Measurements from ENCODE around the gene PLPPR1.
"Not testable (repeated sequence)": the region's sequence is repeated elsewhere in the genome, so short reads cannot be mapped to it uniquely, and the experiment has no call there.

Gene PLPPR1

DNA sequence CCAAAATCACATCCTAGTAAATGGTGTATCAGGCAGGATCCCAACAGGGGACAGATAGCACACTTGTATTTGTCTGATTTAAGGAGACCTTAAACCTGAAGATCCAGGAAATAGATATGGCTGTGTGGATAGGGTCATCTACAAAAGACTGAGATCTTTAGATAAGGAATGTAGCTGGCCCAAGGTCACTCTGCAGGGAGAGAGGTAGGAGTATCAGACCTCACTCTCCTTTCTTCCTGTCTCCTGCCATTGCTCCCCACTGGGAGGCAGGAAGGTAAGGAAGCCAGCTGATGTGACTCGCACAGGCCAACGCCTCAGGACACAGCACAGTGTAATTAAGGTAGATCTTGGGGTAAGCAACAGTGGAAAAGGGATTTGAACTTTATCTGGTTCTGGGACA lies 85.8 kb downstream of the PLPPR1 start:
- Histone ChIP-seq H3K27ac (ENCODE audit: insufficient read depth, low read length, poor library complexity, severe bottlenecking) (no peak overlapping the region), H3K27me3 (replicated peaks; ENCODE audit: control insufficient read depth, insufficient read depth, low read length, poor library complexity, severe bottlenecking) (no peaks in the 10 kb centered on the region), H3K4me1 (ENCODE audit: control insufficient read depth, insufficient read depth, low read length, poor library complexity, severe bottlenecking) (no peaks in the 10 kb centered on the region), H3K9me3 (ENCODE audit: control insufficient read depth, low read length) (no peaks in the 10 kb centered on the region), H3K36me3 (ENCODE audit: control insufficient read depth, insufficient read depth, low read length) (no peaks in the 10 kb centered on the region), H3K4me3 (ENCODE audit: insufficient read depth, low read depth, low read length, poor library complexity, severe bottlenecking) (no peak overlapping the region)
- DNase-seq, result no peak

DNA sequence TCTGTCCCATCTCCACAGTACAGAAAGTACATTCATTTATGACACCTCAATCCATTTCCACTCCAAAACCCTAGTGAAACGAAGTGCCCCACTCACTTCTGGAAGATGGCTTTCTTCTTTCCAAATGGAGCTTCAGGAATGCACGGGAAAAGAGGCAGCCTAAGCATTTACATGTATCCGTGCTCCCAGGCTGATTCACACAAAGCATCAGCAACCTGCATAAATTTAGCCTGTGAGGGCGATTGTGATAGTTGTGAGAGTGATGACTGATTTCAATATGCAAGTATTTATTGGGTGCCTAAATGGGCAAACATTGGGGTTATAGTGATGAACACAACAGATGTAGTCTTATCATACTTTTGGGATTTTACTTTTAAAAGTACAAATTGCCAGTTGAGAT lies 86.6 kb downstream of the PLPPR1 start:
- DNase-seq, result no peak
- Histone ChIP-seq H3K4me1 (ENCODE audit: control insufficient read depth, insufficient read depth, low read length, poor library complexity, severe bottlenecking) (no peaks in the 10 kb centered on the region), H3K9me3 (ENCODE audit: control insufficient read depth, low read length) (no peaks in the 10 kb centered on the region)

DNA sequence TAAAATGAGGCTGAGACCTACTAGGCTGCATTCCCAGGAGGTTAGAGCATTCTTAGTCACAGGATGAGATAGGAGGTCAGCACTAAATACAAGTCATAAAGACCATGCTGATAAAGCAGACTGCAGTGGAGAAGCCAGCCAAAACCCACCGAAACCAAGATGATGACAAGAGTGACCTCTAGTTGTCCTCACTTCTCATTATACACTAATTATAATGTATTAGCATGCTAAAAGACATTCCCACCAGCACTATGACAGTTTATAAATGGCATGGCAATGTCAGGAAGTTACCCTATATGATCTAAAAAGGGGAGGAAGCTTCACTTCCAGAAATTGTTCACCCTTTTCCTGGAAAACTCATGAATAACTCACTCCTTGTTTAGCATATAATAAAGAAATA lies 88.6 kb downstream of the PLPPR1 start:
- no peaks in the 10 kb centered on the region for H3K27me3 ChIP-seq (replicated peaks; ENCODE audit: control insufficient read depth, insufficient read depth, low read length, poor library complexity, severe bottlenecking)
- no peaks in the 10 kb centered on the region for H3K9me3 ChIP-seq (ENCODE audit: control insufficient read depth, low read length)
- H3K4me3 ChIP-seq (ENCODE audit: insufficient read depth, low read depth, low read length, poor library complexity, severe bottlenecking), result no peak overlapping the region
- DNase-seq, result no peak
- H3K4me1 ChIP-seq (ENCODE audit: control insufficient read depth, insufficient read depth, low read length, poor library complexity, severe bottlenecking), result no peaks in the 10 kb centered on the region
- H3K27ac ChIP-seq (ENCODE audit: insufficient read depth, low read length, poor library complexity, severe bottlenecking), result no peak overlapping the region
- H3K36me3 ChIP-seq (ENCODE audit: control insufficient read depth, insufficient read depth, low read length), result no peaks in the 10 kb centered on the region

More for the DNA sequence above, 86.6 kb downstream of the PLPPR1 start:
- Histone ChIP-seq H3K27me3 (replicated peaks; ENCODE audit: control insufficient read depth, insufficient read depth, low read length, poor library complexity, severe bottlenecking) (no peaks in the 10 kb centered on the region), H3K27ac (ENCODE audit: insufficient read depth, low read length, poor library complexity, severe bottlenecking) (no peak overlapping the region), H3K36me3 (ENCODE audit: control insufficient read depth, insufficient read depth, low read length) (no peaks in the 10 kb centered on the region), H3K4me3 (ENCODE audit: insufficient read depth, low read depth, low read length, poor library complexity, severe bottlenecking) (no peak overlapping the region)

DNA sequence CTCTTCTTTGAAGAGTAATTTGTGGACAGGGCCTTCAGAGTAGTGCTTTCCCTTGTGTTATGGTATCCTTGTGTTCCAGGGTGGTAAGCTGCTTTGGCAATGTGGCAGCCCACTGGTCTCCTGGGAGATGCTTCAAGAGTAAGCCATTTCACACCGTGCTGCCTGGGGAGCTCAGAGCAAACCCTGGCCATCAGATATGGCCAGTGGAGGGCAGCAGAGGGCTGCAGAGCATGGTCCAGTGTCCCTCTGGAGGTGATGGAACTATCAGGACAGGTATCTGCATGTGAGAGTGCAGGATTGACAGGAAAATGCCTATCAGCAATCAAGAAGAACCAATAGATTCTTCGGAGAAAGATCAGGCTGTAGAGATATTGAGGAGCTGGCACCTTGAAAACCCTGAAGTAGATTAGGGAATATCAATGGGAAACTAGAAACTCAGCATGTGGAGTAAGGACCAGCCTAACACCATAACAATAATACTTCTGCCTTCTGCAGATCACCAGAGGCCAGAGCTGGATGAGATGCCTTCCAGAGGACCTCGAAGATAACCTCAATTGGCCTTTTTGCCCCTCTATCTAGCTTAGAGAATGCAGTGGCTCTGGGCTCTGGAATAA lies 90.8 kb downstream of the PLPPR1 start:
- no peak for DNase-seq
- Histone ChIP-seq H3K4me3 (ENCODE audit: insufficient read depth, low read depth, low read length, poor library complexity, severe bottlenecking) (no peak overlapping the region), H3K27me3 (replicated peaks; ENCODE audit: control insufficient read depth, insufficient read depth, low read length, poor library complexity, severe bottlenecking) (no peaks in the 10 kb centered on the region), H3K4me1 (ENCODE audit: control insufficient read depth, insufficient read depth, low read length, poor library complexity, severe bottlenecking) (no peaks in the 10 kb centered on the region), H3K9me3 (ENCODE audit: control insufficient read depth, low read length) (no peaks in the 10 kb centered on the region), H3K27ac (ENCODE audit: insufficient read depth, low read length, poor library complexity, severe bottlenecking) (no peak overlapping the region), H3K36me3 (ENCODE audit: control insufficient read depth, insufficient read depth, low read length) (no peaks in the 10 kb centered on the region)

DNA sequence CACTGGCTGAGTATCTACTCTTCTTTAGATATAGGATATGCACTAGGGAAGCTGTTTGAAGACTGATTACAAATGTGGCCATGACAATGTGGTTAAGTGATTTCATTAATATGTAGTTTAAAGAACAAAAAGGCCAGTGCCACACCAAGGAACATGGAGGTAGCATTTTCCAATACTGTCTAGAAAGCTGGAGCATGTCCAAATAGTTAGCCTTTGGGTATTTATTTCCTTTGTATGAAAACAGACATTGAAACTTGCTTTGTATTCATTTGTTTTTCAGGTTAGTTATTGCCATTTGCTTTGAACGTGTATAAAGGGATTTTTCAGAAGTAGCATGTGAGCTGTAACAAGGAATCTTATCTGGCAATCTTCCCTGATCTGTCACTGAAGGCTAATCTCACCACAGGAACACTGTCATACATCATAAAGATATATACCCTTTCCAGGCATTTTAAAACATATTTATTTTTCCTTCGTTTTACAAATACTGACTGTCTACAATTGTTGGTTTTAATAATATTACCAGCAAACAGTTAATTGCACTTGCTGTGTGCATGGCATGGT lies 93.4 kb downstream of the PLPPR1 start:
- H3K9me3 ChIP-seq (ENCODE audit: control insufficient read depth, low read length), result no peaks in the 10 kb centered on the region
- DNase-seq, result no peak
- H3K4me1 ChIP-seq (ENCODE audit: control insufficient read depth, insufficient read depth, low read length, poor library complexity, severe bottlenecking), result no peaks in the 10 kb centered on the region
- H3K27me3 ChIP-seq (replicated peaks; ENCODE audit: control insufficient read depth, insufficient read depth, low read length, poor library complexity, severe bottlenecking), result no peaks in the 10 kb centered on the region
- no peaks in the 10 kb centered on the region for H3K36me3 ChIP-seq (ENCODE audit: control insufficient read depth, insufficient read depth, low read length)
- H3K27ac ChIP-seq (ENCODE audit: insufficient read depth, low read length, poor library complexity, severe bottlenecking), result no peak overlapping the region
- no peak overlapping the region for H3K4me3 ChIP-seq (ENCODE audit: insufficient read depth, low read depth, low read length, poor library complexity, severe bottlenecking)

DNA sequence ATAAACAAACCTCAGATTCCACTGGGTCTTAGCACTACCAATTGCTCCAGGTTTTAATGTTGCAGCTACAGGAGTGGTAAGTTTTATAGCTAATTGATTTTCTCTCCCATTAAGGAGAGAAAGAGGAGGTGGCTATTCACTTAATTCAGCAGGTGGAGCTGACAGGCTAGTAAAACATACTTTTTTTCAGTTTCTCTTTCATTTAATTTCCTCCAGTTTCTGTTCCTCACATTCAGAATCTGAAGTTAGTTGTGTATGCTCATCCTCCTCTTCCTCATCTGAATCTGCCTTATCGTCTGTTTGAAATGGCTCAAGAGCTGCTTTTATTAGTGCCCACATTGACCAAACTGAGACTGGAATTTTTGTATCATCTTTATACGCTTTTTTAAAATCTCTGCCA lies 98.0 kb downstream of the PLPPR1 start:
- Histone ChIP-seq H3K9me3 (ENCODE audit: control insufficient read depth, low read length) (no peaks in the 10 kb centered on the region), H3K4me3 (ENCODE audit: insufficient read depth, low read depth, low read length, poor library complexity, severe bottlenecking) (no peak overlapping the region), H3K27ac (ENCODE audit: insufficient read depth, low read length, poor library complexity, severe bottlenecking) (no peak overlapping the region), H3K4me1 (ENCODE audit: control insufficient read depth, insufficient read depth, low read length, poor library complexity, severe bottlenecking) (no peaks in the 10 kb centered on the region), H3K27me3 (replicated peaks; ENCODE audit: control insufficient read depth, insufficient read depth, low read length, poor library complexity, severe bottlenecking) (no peaks in the 10 kb centered on the region), H3K36me3 (ENCODE audit: control insufficient read depth, insufficient read depth, low read length) (no peaks in the 10 kb centered on the region)
- no peak for DNase-seq

DNA sequence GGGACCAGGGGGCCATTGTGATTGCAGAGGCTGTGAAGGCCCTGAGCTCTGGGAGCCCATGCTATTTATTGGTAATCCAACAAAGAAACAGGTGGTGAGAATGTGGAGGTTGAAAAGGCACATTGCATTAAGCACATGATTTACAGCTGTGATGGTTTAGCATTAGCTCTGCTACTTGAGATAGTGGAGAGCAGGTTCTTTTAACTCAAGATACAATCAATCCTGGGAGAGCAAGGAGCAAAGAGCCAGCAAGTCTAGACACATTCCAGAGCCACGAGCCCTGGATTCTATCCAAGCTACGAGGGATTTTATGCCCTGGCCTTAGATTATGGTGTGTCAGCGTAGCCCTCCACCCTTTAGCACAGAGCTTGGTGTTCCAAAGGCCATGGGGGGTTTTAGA lies 98.8 kb downstream of the PLPPR1 start:
- DNase-seq; H3K36me3 ChIP-seq (ENCODE audit: control insufficient read depth, insufficient read depth, low read length); H3K27me3 ChIP-seq (replicated peaks; ENCODE audit: control insufficient read depth, insufficient read depth, low read length, poor library complexity, severe bottlenecking); H3K9me3 ChIP-seq (ENCODE audit: control insufficient read depth, low read length); H3K4me1 ChIP-seq (ENCODE audit: control insufficient read depth, insufficient read depth, low read length, poor library complexity, severe bottlenecking); H3K4me3 ChIP-seq (ENCODE audit: insufficient read depth, low read depth, low read length, poor library complexity, severe bottlenecking); H3K27ac ChIP-seq (ENCODE audit: insufficient read depth, low read length, poor library complexity, severe bottlenecking): not testable (repeated sequence)

DNA sequence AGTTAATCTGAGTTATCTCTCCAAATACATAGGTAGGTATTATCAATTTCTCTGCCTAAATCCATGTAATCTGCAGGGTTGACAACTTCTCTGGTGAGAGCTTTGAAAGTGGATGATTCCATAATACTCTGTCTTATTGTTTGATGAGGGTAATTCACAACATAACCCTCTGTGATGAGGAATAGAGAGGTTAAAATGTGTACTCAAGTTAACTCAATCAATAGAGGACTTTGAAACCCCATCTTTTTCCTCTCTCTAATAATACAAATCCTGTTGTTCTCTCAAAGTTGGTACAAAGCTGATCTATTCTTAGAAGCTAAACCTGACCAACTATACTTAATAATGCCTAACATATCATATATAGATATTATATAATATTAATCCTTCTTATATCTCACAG lies 100.1 kb downstream of the PLPPR1 start:
- H3K27ac ChIP-seq (ENCODE audit: insufficient read depth, low read length, poor library complexity, severe bottlenecking), result no peak overlapping the region
- no peaks in the 10 kb centered on the region for H3K27me3 ChIP-seq (replicated peaks; ENCODE audit: control insufficient read depth, insufficient read depth, low read length, poor library complexity, severe bottlenecking)
- DNase-seq, result no peak
- no peak overlapping the region for H3K4me3 ChIP-seq (ENCODE audit: insufficient read depth, low read depth, low read length, poor library complexity, severe bottlenecking)
- H3K36me3 ChIP-seq (ENCODE audit: control insufficient read depth, insufficient read depth, low read length), result no peaks in the 10 kb centered on the region
- H3K4me1 ChIP-seq (ENCODE audit: control insufficient read depth, insufficient read depth, low read length, poor library complexity, severe bottlenecking), result no peaks in the 10 kb centered on the region
- no peaks in the 10 kb centered on the region for H3K9me3 ChIP-seq (ENCODE audit: control insufficient read depth, low read length)

DNA sequence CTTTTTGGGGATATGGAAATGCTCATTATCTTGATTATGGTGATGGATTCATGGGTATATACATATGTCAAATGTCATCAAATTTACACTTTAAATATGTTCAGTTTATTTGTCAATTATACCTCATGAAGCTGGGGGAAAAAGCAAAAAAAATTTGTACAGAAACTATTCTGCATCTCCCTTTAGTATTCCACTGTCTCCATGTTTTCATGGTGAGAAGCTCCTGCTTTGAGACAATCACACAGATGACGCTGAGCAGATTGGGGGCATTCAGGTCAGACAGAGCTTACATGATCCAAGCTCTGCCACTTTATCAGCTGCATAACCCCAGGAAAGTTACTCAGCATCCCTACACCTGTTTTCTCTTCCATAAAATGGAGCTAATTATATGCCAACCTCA lies 101.5 kb downstream of the PLPPR1 start:
- DNase-seq, result no peak
- H3K4me1 ChIP-seq (ENCODE audit: control insufficient read depth, insufficient read depth, low read length, poor library complexity, severe bottlenecking), result no peaks in the 10 kb centered on the region

DNA sequence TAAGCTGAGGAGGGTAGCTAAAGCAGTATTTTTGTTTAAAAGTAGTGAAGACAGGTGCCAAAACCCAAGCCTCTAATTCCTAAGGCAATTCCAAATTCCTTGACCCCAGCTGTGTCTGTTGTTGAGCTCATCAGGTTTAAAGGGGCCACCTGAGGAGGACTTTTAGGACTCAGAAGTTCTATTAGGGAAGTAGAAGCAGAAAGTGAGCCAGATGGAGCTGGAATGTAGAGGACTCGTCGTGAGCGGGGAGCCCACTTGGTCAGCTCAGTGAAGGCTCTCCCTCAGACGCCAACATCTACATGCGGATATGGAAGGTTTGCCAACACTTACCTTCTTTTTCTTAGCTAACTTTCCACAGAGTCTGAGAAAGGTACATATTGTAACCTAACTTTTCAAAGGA lies 102.8 kb downstream of the PLPPR1 start:
- H3K27me3 ChIP-seq (replicated peaks; ENCODE audit: control insufficient read depth, insufficient read depth, low read length, poor library complexity, severe bottlenecking), result no peaks in the 10 kb centered on the region
- no peaks in the 10 kb centered on the region for H3K4me1 ChIP-seq (ENCODE audit: control insufficient read depth, insufficient read depth, low read length, poor library complexity, severe bottlenecking)
- no peaks in the 10 kb centered on the region for H3K9me3 ChIP-seq (ENCODE audit: control insufficient read depth, low read length)
- no peak overlapping the region for H3K27ac ChIP-seq (ENCODE audit: insufficient read depth, low read length, poor library complexity, severe bottlenecking)
- H3K36me3 ChIP-seq (ENCODE audit: control insufficient read depth, insufficient read depth, low read length), result no peaks in the 10 kb centered on the region
- DNase-seq, result no peak
- no peak overlapping the region for H3K4me3 ChIP-seq (ENCODE audit: insufficient read depth, low read depth, low read length, poor library complexity, severe bottlenecking)

More for the DNA sequence above, 101.5 kb downstream of the PLPPR1 start:
- H3K36me3 ChIP-seq (ENCODE audit: control insufficient read depth, insufficient read depth, low read length), result no peaks in the 10 kb centered on the region
- H3K27ac ChIP-seq (ENCODE audit: insufficient read depth, low read length, poor library complexity, severe bottlenecking), result no peak overlapping the region
- no peaks in the 10 kb centered on the region for H3K27me3 ChIP-seq (replicated peaks; ENCODE audit: control insufficient read depth, insufficient read depth, low read length, poor library complexity, severe bottlenecking)
- no peaks in the 10 kb centered on the region for H3K9me3 ChIP-seq (ENCODE audit: control insufficient read depth, low read length)
- H3K4me3 ChIP-seq (ENCODE audit: insufficient read depth, low read depth, low read length, poor library complexity, severe bottlenecking), result no peak overlapping the region

Measured in effector memory CD4-positive, alpha-beta T cell (primary cell).